K562 (cell line): ENCODE measurements around the gene CPTP. TPM values are rescaled to one million over a fixed set of nuclear protein-coding genes. Genes with fewer than 3 reads are reported as not detected.
A peak's percentile ranks its signal among the peaks of the same experiment; 100 is the strongest.

Experiments
- BDP1 ChIP-seq: IDR thresholded peaks from 3 replicates; pipeline ENCODE4 v1.6.1; 2011; ENCODE audit not compliant: insufficient read length, insufficient read depth
- NFIC ChIP-seq: fragments of 450-650 bp; IDR thresholded peaks from 2 replicates; pipeline ENCODE4 v1.6.1; 2017; ENCODE audit warnings: mild to moderate bottlenecking, inconsistent platforms
- PRDM10 ChIP-seq: fragments of 450-650 bp; IDR thresholded peaks from 2 replicates; pipeline ENCODE4 v1.6.1; 2018; ENCODE audit not compliant: partially characterized antibody
- TEAD4 ChIP-seq, 2 experiments: sonication (generic) in 1 of 2; formaldehyde crosslinking in 1 of 2; IDR thresholded peaks; 2 replicates each; pipeline versions ENCODE4 v1.6.1 to v1.8.0; 2012 to 2022; ENCODE audit warnings: borderline replicate concordance in 1 of 2, inconsistent platforms in 1 of 2, low read length in 1 of 2, mild to moderate bottlenecking in 1 of 2, missing genetic modification reagents in 1 of 2
- ZBTB40 ChIP-seq, 2 experiments: fragments of 450-650 bp in 1 of 2; sonication (generic) in 1 of 2; formaldehyde crosslinking in 1 of 2; IDR thresholded peaks; 2 replicates each; pipeline versions ENCODE4 v1.7.1 to v1.9.0; 2016 to 2022; ENCODE audit warnings: inconsistent platforms in 1 of 2, mild to moderate bottlenecking in 1 of 2, missing genetic modification reagents in 1 of 2
- polyA plus RNA-seq, 8 experiments: library from polyadenylated mRNA; depleted of rRNA in 4 of 8; stranded (reverse) in 5 of 8; unstranded in 3 of 8; fragments of >200 nt; fragmentation: Nextera tagmentation in 2 of 8; fragmentation: Illumina TruSeq in 1 of 8; extraction: Ambion mirVana in 2 of 8; extraction: Trizol in 1 of 8; gene quantifications; 2 replicates each; pipeline versions ENCODE4 v1.2.1 to v1.2.3, GENCODE V29; 2011 to 2014; ENCODE audit warnings: inconsistent platforms in 1 of 8, missing spikeins in 1 of 8
- total RNA-seq, 7 experiments: library from RNA; depleted of rRNA in 6 of 7; stranded (reverse); fragments of >200 nt in 6 of 7; fragmentation: Illumina TruSeq in 2 of 7; extraction: Trizol in 2 of 7; gene quantifications; 2 replicates each; pipeline versions ENCODE4 v1.2.1 to v1.2.3, GENCODE V29; 2011 to 2021; ENCODE audit warnings: low replicate concordance in 1 of 7

Gene CPTP
- total and polyA plus RNA-seq, 9 of the 15 experiments (the other 6 are each of a cell fraction or from before 2014, with no cell fraction given) = 0.11 to 25.8 (median 3.5) TPM

- TF ChIP-seq BDP1 (no peak), TEAD4 (IDR thresholded peaks at IDR 0.05; ENCODE audit: low read length) (no peak), TEAD4 (CRISPR knock-in tag; IDR thresholded peaks at IDR 0.05; ENCODE audit: borderline replicate concordance) (peak; percentile 77; the same call in 1 of the 2 replicates), ZBTB40 (IDR thresholded peaks at IDR 0.05) (no peak), ZBTB40 (CRISPR knock-in tag; IDR thresholded peaks at IDR 0.05) (no peak), PRDM10 (no peak), NFIC (0 out of 2 replicates have a peak, but pooled peaks have one; percentile 6)
Measured at GRCh38 chr1:1290238-1290731, 34.3 kb upstream of the CPTP start (continued).
